Coronary artery (tissue), 2 donors: ENCODE results near the gene MMP14.
"Not testable (repeated sequence)": the region's sequence is repeated elsewhere in the genome, so short reads cannot be mapped to it uniquely, and the experiment has no call there.

Experiments used
- DNase-seq: peaks from one replicate; pipeline ENCODE4 v3.0.0-alpha.2; 2017; ENCODE audit warnings: low spot score
- H3K27ac ChIP-seq, 2 donors: fragments of 200-600 bp; sonication (generic); one replicate each; pipeline ENCODE4 v1.5.1; 2016 to 2019
- H3K4me3 ChIP-seq: fragments of 200-600 bp; sonication (generic); 2 replicates; pipeline ENCODE4 v1.5.1; 2016; ENCODE audit warnings: mild to moderate bottlenecking, moderate library complexity
- TF ChIP-seq, protein P1 (sequence below): fragments of 200-600 bp; sonication (generic); IDR thresholded peaks from one replicate; pipeline ENCODE4 v1.5.1; 2019; ENCODE audit warnings: antibody characterized with exemption

MMP14 gene

GRCh38 chr14:22803687-22803974 is 32.8 kb upstream of the MMP14 start:
- no peak for DNase-seq
- no peak overlapping the region for H3K27ac ChIP-seq
- TF ChIP-seq, protein P1, sequence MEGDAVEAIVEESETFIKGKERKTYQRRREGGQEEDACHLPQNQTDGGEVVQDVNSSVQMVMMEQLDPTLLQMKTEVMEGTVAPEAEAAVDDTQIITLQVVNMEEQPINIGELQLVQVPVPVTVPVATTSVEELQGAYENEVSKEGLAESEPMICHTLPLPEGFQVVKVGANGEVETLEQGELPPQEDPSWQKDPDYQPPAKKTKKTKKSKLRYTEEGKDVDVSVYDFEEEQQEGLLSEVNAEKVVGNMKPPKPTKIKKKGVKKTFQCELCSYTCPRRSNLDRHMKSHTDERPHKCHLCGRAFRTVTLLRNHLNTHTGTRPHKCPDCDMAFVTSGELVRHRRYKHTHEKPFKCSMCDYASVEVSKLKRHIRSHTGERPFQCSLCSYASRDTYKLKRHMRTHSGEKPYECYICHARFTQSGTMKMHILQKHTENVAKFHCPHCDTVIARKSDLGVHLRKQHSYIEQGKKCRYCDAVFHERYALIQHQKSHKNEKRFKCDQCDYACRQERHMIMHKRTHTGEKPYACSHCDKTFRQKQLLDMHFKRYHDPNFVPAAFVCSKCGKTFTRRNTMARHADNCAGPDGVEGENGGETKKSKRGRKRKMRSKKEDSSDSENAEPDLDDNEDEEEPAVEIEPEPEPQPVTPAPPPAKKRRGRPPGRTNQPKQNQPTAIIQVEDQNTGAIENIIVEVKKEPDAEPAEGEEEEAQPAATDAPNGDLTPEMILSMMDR, result no peak
- no peak overlapping the region for H3K4me3 ChIP-seq

DNA sequence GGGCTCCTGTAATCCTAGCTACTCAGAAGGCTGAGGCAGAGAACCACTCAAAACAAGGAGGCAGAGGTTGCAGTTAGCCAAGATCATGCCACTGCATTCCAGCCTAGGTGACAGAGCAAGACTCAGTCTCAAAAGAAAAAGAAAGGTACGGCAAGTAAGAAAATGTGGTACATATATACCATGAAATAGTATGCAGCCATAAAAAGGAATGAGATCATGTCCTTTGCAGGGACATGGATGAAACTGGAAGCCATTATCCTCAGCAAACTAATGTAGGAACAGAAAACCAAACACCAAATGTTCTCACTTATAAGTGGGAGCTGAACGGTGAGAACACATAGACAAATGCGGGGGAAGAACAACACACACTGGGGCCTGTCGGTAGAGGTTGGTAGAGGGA is 31.1 kb upstream of the MMP14 start:
- not testable (repeated sequence) for H3K27ac ChIP-seq, DNase-seq, H3K4me3 ChIP-seq

DNA sequence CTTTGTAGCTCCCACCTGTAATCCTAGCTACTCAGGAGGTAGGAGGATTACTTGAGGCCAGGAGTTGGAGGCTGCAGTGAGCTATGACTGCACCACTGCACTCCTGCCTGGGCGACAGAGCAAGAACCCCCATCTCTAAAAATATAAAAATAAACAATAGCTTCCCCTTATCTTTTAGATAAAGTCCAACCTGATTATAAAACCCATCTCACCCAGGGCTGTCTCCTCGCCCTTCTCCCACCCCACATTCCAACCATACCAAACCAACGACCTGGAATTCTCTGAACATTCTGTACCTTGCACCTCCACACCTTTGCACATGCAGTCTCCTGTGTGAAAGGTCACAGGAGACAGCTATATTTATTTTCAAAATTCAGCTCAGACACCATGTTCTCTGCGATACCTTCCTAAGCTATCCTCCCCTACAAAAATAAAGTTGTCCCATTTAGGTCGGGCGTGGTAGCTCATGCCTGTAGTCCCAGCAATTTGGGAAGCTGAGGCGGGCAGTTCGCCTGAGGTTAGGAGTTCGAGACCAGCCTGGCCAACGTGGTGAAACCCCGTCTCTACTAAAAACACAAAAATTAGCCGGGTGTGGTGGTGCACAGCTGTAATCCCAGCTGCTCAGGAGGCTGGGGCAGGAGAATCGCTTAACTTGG is 28.8 kb upstream of the MMP14 start:
- Histone ChIP-seq H3K4me3 (no peak overlapping the region), H3K27ac (no peak overlapping the region)
- no peak for DNase-seq
- TF ChIP-seq, protein P1, result no peak

GRCh38 chr14:22808388-22809209 is 27.8 kb upstream of the MMP14 start:
- TF ChIP-seq, protein P1, result no peak
- Histone ChIP-seq H3K4me3 (no peak overlapping the region), H3K27ac (no peak overlapping the region)
- no peak for DNase-seq

DNA sequence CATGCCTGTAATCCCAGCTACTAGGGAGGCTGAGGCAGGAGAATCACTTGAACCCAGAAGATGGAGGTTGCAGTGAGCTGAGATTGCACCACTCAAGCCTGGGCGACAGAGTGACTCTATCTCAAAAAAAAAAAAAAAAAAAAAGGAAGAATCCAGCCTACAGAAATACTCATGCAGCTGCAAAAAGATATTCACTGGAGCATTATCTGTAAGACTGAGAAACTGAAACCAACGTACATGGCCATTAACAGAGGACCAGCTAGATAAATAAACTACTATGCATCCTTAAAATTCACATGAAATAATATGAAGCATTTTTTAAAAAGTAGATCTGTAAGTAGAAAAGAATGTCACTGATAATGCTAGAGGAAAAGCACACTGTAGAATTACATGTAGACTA is 24.7 kb upstream of the MMP14 start:
- H3K27ac ChIP-seq, result no peak overlapping the region
- H3K4me3 ChIP-seq, result no peak overlapping the region
- TF ChIP-seq, protein P1, result no peak
- no peak for DNase-seq

GRCh38 chr14:22812744-22813143 is 23.6 kb upstream of the MMP14 start:
- no peak overlapping the region for H3K4me3 ChIP-seq
- DNase-seq, result no peak
- no peak overlapping the region for H3K27ac ChIP-seq
- TF ChIP-seq, protein P1, result no peak

- Histone ChIP-seq H3K27ac (no peak overlapping the region), H3K4me3 (no peak overlapping the region)
- TF ChIP-seq, protein P1, result no peak
- DNase-seq, result no peak
Measured at GRCh38 chr14:22813145-22813544, 23.2 kb upstream of the MMP14 start.
